Osteoblast (primary cell): ENCODE results near the gene CLEC4G. TPM values are rescaled to one million over a fixed set of nuclear protein-coding genes. Genes with fewer than 3 reads are reported as not detected.

Experiments
- DNase-seq: peaks from one replicate; pipeline ENCODE4 v3.0.0; 2011; ENCODE audit warnings: low spot score, mixed read lengths; ENCODE audit not compliant: insufficient read length; ENCODE audit errors: missing footprints
- H2AFZ ChIP-seq: 2 replicates; pipeline ENCODE4 v1.6.0; 2011; ENCODE audit warnings: mild to moderate bottlenecking, low read length
- H3K27ac ChIP-seq: 2 replicates; pipeline ENCODE4 v1.5.1; 2011; ENCODE audit warnings: mild to moderate bottlenecking, low read depth, low read length, moderate library complexity
- H3K27me3 ChIP-seq: 2 replicates; pipeline ENCODE4 v1.6.0; 2012; ENCODE audit warnings: mild to moderate bottlenecking, control low read depth, inconsistent platforms, low read length, moderate library complexity; ENCODE audit not compliant: insufficient read depth
- H3K36me3 ChIP-seq: 2 replicates; pipeline ENCODE4 v1.5.1; 2011; ENCODE audit warnings: mild to moderate bottlenecking, low read length, control low read depth, moderate library complexity; ENCODE audit not compliant: insufficient read depth
- H3K4me1 ChIP-seq: 2 replicates; pipeline ENCODE4 v1.5.1; 2011; ENCODE audit warnings: mild to moderate bottlenecking, low read length, control low read depth, moderate library complexity; ENCODE audit not compliant: insufficient read depth
- H3K4me2 ChIP-seq: 2 replicates; pipeline ENCODE4 v1.6.0; 2011; ENCODE audit warnings: mild to moderate bottlenecking, low read length; ENCODE audit not compliant: insufficient read depth
- H3K4me3 ChIP-seq: fragments of 200-600 bp; sonication (generic); 3 replicates; pipeline ENCODE4 v1.5.1; 2012; ENCODE audit warnings: mild to moderate bottlenecking, low read length, inconsistent platforms; ENCODE audit not compliant: insufficient read depth
- H3K79me2 ChIP-seq: 2 replicates; pipeline ENCODE4 v1.6.0; 2012; ENCODE audit warnings: mild to moderate bottlenecking, low read length, control low read depth, inconsistent platforms; ENCODE audit not compliant: insufficient read depth
- H3K9me3 ChIP-seq: 2 replicates; pipeline ENCODE4 v1.5.1; 2011; ENCODE audit warnings: low read depth, low read length, control low read depth
- H4K20me1 ChIP-seq: 2 replicates; pipeline ENCODE4 v1.6.0; 2012; ENCODE audit warnings: mild to moderate bottlenecking, low read length, control low read depth; ENCODE audit not compliant: insufficient read depth
- total RNA-seq: library from RNA; depleted of rRNA; stranded (reverse); fragments of >200 nt; gene quantifications from 2 replicates; pipeline ENCODE4 v1.2.3, GENCODE V29; 2012
- TF ChIP-seq, protein P1 (sequence below): IDR thresholded peaks from 2 replicates; pipeline ENCODE4 v1.5.1; 2011; ENCODE audit warnings: mild to moderate bottlenecking, low read depth, low read length, moderate library complexity; ENCODE audit errors: extremely low read depth

The CLEC4G gene
- total RNA-seq, 1 donor: not detected

- Histone ChIP-seq H3K9me3 (no peaks in the 10 kb centered on the region), H3K79me2 (no peaks in the 10 kb centered on the region), H3K36me3 (no peaks in the 10 kb centered on the region), H3K4me2 (no peak overlapping the region), H3K4me1 (no peaks in the 10 kb centered on the region), H3K27ac (no peak overlapping the region), H3K27me3 (no peaks in the 10 kb centered on the region), H4K20me1 (no peaks in the 10 kb centered on the region), H2AFZ (no peak overlapping the region), H3K4me3 (no peak overlapping the region)
- DNase-seq: peak; percentile 29
- TF ChIP-seq, protein P1, sequence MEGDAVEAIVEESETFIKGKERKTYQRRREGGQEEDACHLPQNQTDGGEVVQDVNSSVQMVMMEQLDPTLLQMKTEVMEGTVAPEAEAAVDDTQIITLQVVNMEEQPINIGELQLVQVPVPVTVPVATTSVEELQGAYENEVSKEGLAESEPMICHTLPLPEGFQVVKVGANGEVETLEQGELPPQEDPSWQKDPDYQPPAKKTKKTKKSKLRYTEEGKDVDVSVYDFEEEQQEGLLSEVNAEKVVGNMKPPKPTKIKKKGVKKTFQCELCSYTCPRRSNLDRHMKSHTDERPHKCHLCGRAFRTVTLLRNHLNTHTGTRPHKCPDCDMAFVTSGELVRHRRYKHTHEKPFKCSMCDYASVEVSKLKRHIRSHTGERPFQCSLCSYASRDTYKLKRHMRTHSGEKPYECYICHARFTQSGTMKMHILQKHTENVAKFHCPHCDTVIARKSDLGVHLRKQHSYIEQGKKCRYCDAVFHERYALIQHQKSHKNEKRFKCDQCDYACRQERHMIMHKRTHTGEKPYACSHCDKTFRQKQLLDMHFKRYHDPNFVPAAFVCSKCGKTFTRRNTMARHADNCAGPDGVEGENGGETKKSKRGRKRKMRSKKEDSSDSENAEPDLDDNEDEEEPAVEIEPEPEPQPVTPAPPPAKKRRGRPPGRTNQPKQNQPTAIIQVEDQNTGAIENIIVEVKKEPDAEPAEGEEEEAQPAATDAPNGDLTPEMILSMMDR: no peak
Measured at GRCh38 chr19:7694499-7694898, 37.4 kb downstream of the CLEC4G start.

- Histone ChIP-seq H3K27me3 (no peaks in the 10 kb centered on the region), H3K36me3 (no peaks in the 10 kb centered on the region), H3K27ac (no peak overlapping the region), H3K4me1 (no peaks in the 10 kb centered on the region), H3K79me2 (no peaks in the 10 kb centered on the region), H3K9me3 (no peaks in the 10 kb centered on the region), H3K4me3 (no peak overlapping the region), H4K20me1 (no peaks in the 10 kb centered on the region), H3K4me2 (no peak overlapping the region), H2AFZ (no peak overlapping the region)
- TF ChIP-seq, protein P1: no peak
- DNase-seq: peak; percentile 51
Measured at GRCh38 chr19:7692417-7693088, 39.4 kb downstream of the CLEC4G start.

GRCh38 chr19:7691497-7691896 is 40.4 kb downstream of the CLEC4G start:
- Histone ChIP-seq H2AFZ (no peak overlapping the region), H3K4me2 (no peak overlapping the region), H3K9me3 (no peaks in the 10 kb centered on the region), H3K27ac (no peak overlapping the region), H4K20me1 (no peaks in the 10 kb centered on the region), H3K79me2 (no peaks in the 10 kb centered on the region), H3K4me1 (no peaks in the 10 kb centered on the region), H3K27me3 (no peaks in the 10 kb centered on the region), H3K4me3 (no peak overlapping the region), H3K36me3 (no peaks in the 10 kb centered on the region)
- TF ChIP-seq, protein P1: no peak
- DNase-seq: peak; percentile 8

DNA sequence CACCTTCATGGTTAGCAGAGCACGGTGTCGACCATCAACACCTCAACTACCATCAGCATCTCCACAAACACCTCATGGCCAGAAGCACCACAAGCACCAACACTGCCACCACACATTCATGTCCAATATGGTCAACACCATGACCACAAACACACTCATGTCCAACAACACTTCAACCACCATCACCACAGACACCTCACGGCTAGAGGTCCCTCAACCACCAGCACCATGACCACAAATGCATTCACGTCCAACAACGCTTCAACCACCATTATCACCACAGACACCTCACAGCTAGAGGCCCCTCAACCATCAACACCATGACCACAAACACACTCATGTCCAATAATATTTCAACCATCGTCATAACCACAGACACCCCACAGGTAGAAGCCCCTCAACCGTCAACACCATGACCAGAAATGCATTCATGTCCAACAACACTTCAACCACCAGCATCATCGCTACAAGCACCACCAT is 41.1 kb downstream of the CLEC4G start:
- H3K27me3 ChIP-seq: no peaks in the 10 kb centered on the region
- TF ChIP-seq, protein P1: no peak
- H3K4me2 ChIP-seq: no peak overlapping the region
- peak; percentile 44 for DNase-seq
- no peaks in the 10 kb centered on the region for H3K4me1 ChIP-seq
- H3K27ac ChIP-seq: no peak overlapping the region
- H4K20me1 ChIP-seq: no peaks in the 10 kb centered on the region
- no peaks in the 10 kb centered on the region for H3K79me2 ChIP-seq
- H3K36me3 ChIP-seq: no peaks in the 10 kb centered on the region
- no peaks in the 10 kb centered on the region for H3K9me3 ChIP-seq
- H2AFZ ChIP-seq: no peak overlapping the region
- H3K4me3 ChIP-seq: no peak overlapping the region
